ENCODE measurements around the gene ZSWIM6. TPM values are rescaled to one million over a fixed set of nuclear protein-coding genes. Genes with fewer than 3 reads are reported as not detected.

ZSWIM6 gene
- polyA plus RNA-seq, 2 of the 4 experiments (the other 2 are of a cell fraction): 8.9 to 18.0 TPM

DNA sequence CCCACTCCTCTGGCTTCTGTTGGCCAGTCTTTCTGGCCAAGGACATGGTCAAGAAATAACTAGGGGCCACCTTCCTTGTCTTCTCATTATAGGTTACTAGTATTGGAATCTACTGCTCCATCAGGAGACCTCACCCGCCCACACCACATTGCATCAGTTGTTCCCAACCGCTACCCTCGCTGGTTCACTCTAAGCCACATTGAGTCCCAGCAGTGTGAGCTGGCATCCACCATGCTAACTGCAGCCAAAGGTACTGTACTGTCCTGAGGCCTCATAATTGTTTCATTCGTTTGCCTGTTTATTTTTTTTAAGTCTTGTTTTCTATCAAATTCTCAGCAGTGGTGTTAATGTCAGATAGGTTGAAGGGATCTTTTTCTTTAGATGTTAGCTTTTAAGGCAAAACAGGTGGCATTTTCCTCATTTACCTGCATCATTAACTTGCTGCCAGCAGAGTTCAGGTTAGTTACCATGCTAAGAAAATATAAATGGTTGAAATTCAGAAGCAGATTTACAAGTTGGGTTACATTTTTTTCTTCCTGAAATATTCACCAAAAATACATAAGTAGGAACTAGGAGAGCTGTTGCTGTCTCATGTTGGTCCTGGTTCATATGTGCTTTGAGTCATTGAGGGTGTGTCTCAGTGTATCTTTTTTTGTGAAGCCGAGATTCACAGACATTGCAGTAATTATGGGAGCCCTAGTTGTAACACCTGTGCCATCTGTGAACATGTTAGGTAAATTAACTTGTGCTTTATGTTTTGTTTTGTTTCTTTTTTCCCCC, 206.9 kb downstream of the ZSWIM6 start:
- ChIA-PET POLR2A (interaction anchor here (1.0 kb wide), 1 partner anchor 82 kb away, joined by 3 read pairs; no protein-coding TSS in a partner anchor), CTCF (interaction anchor here (1.0 to 1.2 kb wide), 3 partner anchors 10 to 122 kb away, joined by 3 read pairs; no protein-coding TSS in a partner anchor)
- ATAC-seq (peak; percentile 48 to 50; a peak in 3 of 6 replicates), FAIRE-seq (peak; percentile 68), DNase-seq (ENCODE audit: low read depth in 1 of 2, low spot score in 1 of 2) (peak in 1 of 2 experiments; percentile 26)
- no peak overlapping the region for H3K4me3 ChIP-seq
- peak overlapping the region; percentile 7; the same call in 1 of the 3 replicates for H3K4me2 ChIP-seq
- peaks cover 24% of the 10 kb centered on the region for H3K9me3 ChIP-seq
- H3K4me1 ChIP-seq: peaks cover 22% of the 10 kb centered on the region; the same call in 2 of the 3 replicates
- 82% methylated on average over 5 of the region's 5 CpGs for WGBS (ENCODE audit: missing lambda C conversion rate)
- 0 out of 6 replicates have a peak overlapping the region, but pooled peaks of 1 of the 2 experiments have one; percentile 7 for H3K27ac ChIP-seq
- TF ChIP-seq SREBF2 (IDR thresholded peaks at IDR 0.05): no peak
- TF ChIP-seq, protein P1, sequence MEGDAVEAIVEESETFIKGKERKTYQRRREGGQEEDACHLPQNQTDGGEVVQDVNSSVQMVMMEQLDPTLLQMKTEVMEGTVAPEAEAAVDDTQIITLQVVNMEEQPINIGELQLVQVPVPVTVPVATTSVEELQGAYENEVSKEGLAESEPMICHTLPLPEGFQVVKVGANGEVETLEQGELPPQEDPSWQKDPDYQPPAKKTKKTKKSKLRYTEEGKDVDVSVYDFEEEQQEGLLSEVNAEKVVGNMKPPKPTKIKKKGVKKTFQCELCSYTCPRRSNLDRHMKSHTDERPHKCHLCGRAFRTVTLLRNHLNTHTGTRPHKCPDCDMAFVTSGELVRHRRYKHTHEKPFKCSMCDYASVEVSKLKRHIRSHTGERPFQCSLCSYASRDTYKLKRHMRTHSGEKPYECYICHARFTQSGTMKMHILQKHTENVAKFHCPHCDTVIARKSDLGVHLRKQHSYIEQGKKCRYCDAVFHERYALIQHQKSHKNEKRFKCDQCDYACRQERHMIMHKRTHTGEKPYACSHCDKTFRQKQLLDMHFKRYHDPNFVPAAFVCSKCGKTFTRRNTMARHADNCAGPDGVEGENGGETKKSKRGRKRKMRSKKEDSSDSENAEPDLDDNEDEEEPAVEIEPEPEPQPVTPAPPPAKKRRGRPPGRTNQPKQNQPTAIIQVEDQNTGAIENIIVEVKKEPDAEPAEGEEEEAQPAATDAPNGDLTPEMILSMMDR (IDR thresholded peaks at IDR 0.05): no peak
- TF ChIP-seq PHF8 (IDR thresholded peaks at IDR 0.05; ENCODE audit: borderline replicate concordance, low read depth): no peak
- no peak for TF ChIP-seq TFCP2L1 (CRISPR knock-in tag; IDR thresholded peaks at IDR 0.05)

DNA sequence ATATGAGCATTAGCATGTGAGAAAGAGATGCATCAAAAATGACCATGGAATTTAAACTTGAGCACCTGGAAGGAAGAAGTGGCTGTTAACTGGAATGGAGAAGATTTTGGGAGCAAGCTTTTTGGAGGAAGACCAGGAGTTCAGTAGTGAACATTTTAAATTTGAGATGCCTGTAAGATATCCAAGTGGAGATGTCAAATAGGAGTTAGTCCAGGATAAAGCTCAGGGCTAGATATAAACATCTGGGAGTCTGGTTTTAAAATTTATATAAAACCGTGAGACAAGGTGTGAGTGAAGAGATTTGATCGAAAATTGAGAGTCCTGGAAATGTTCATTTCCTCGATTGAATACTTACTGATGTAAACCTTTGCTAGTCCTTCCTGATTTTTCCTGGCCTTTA, 217.5 kb downstream of the ZSWIM6 start:
- TF ChIP-seq ZSCAN20 (CRISPR knock-in tag; IDR thresholded peaks at IDR 0.05) (no peak), HEYL (CRISPR knock-in tag; IDR thresholded peaks at IDR 0.05) (no peak)
- H3K9me3 ChIP-seq: no peaks in the 10 kb centered on the region
- ChIA-PET CTCF (interaction anchor here (1.4 kb wide), 1 partner anchor 9 kb away, joined by 3 read pairs; no protein-coding TSS in a partner anchor), POLR2A (no interaction called here)
- H3K4me2 ChIP-seq: no peak overlapping the region
- no peak for FAIRE-seq
- no peak for DNase-seq (ENCODE audit: low read depth in 1 of 2, low spot score in 1 of 2)
- WGBS (ENCODE audit: missing lambda C conversion rate): 93% methylated on average over 3 of the region's 3 CpGs
- no peak overlapping the region for H3K4me3 ChIP-seq
- no peak overlapping the region for H3K27ac ChIP-seq
- H3K4me1 ChIP-seq: no peaks in the 10 kb centered on the region
- ATAC-seq: no peak

DNA sequence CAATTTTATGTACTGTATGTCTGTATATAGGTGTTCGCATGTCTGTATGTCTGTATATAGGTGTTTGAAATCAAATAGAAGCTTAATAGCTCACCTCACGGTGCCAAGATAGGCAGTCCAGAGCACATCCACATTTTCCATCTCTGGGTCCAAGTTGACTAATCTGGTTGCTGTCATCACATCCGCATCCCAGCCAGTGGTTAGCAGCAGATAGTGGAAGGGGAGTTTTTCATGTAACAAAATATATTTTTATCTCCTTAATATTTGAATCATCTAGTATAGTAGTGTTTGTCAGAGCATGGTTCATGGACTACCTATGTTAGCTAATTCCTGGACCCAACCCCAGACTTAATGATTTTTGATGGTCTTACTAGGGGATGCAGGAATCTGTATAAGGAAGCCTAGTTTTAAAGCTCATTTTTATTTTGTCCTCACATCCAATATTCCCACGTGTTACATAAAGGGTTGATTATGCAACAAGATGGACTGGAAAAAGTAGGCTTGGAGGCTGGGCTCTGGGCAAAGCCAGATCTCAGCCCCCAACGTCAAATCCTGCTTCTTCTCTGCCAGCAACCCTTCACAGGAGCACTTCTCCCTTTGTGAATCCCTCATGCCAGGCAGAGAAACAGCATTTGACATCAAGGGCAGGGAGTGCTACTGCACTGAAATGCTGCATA, 219.7 kb downstream of the ZSWIM6 start:
- Histone ChIP-seq H3K9me3 (no peaks in the 10 kb centered on the region), H3K27ac (no peak overlapping the region), H3K4me2 (no peak overlapping the region), H3K4me3 (no peak overlapping the region), H3K4me1 (no peaks in the 10 kb centered on the region)
- no peak for TF ChIP-seq HDAC2 (IDR thresholded peaks at IDR 0.05)
- TF ChIP-seq FOSB (CRISPR knock-in tag; IDR thresholded peaks at IDR 0.05): no peak
- TF ChIP-seq, protein P2, sequence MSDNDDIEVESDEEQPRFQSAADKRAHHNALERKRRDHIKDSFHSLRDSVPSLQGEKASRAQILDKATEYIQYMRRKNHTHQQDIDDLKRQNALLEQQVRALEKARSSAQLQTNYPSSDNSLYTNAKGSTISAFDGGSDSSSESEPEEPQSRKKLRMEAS (IDR thresholded peaks at IDR 0.05): no peak
- TF ChIP-seq CHD4 (IDR thresholded peaks at IDR 0.05; ENCODE audit: borderline replicate concordance): no peak
- TF ChIP-seq CHD2 (IDR thresholded peaks at IDR 0.05; ENCODE audit: low read length, partially characterized antibody): no peak
- TF ChIP-seq EP300 (IDR thresholded peaks at IDR 0.05): no peak
- no peak for TF ChIP-seq SMC3 (IDR thresholded peaks at IDR 0.05)
- TF ChIP-seq RAD21 (conservative IDR thresholded peaks at IDR 0.05 in 1 of 2, IDR thresholded peaks at IDR 0.05 in 1 of 2): no peak
- TF ChIP-seq ZSCAN20 (CRISPR knock-in tag; IDR thresholded peaks at IDR 0.05): no peak
- TF ChIP-seq ESRRA (IDR thresholded peaks at IDR 0.05; ENCODE audit: borderline replicate concordance, low read length): no peak
- FAIRE-seq (no peak), DNase-seq (ENCODE audit: low read depth in 1 of 2, low spot score in 1 of 2) (no peak), ATAC-seq (peak in 1 of 2 experiments; percentile 17; a peak in 2 of 6 replicates)
- ChIA-PET CTCF (interaction anchor here (1.2 kb wide), 1 partner anchor 9 kb away, joined by 3 read pairs; no protein-coding TSS in a partner anchor), POLR2A (no interaction called here)
- WGBS (ENCODE audit: missing lambda C conversion rate): 71% methylated on average over 5 of the region's 5 CpGs

DNA sequence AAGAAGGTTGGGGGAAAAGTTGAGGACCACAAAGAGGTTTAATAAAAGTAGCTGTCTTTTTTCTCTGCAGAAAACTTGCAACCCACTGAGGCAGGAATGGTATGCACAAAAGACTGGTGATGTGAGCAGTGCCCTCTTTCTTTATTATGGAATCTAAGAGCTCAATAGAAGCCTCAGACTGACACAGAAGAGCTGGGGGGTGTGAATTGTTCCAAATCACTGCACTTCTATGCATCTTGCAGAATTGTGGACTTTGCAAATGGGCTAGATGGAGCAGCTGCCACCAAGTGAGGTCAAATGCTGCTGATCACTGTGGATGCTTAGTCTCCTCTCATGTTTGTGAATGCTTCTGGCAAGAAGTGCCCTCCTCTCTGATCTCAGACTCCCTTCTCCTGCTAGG, 227.1 kb downstream of the ZSWIM6 start:
- ATAC-seq (no peak), FAIRE-seq (no peak), DNase-seq (ENCODE audit: low read depth in 1 of 2, low spot score in 1 of 2) (no peak)
- H3K27ac ChIP-seq: no peak overlapping the region
- ChIA-PET POLR2A (no interaction called here), CTCF (interaction anchor here (0.9 to 1.6 kb wide), 4 partner anchors 10 to 258 kb away, joined by 3 to 4 read pairs (median 3); no protein-coding TSS in a partner anchor)
- TF ChIP-seq ZFP36 (IDR thresholded peaks at IDR 0.05; ENCODE audit: borderline replicate concordance, partially characterized antibody) (no peak), NPAS2 (CRISPR knock-in tag; IDR thresholded peaks at IDR 0.05; ENCODE audit: borderline replicate concordance) (no peak), HDAC2 (IDR thresholded peaks at IDR 0.05) (no peak), POLR2AphosphoS2 (conservative IDR thresholded peaks at IDR 0.05; ENCODE audit: low read length) (no peak), ESRRA (IDR thresholded peaks at IDR 0.05; ENCODE audit: borderline replicate concordance, low read length) (no peak)
- TF ChIP-seq, protein P3, sequence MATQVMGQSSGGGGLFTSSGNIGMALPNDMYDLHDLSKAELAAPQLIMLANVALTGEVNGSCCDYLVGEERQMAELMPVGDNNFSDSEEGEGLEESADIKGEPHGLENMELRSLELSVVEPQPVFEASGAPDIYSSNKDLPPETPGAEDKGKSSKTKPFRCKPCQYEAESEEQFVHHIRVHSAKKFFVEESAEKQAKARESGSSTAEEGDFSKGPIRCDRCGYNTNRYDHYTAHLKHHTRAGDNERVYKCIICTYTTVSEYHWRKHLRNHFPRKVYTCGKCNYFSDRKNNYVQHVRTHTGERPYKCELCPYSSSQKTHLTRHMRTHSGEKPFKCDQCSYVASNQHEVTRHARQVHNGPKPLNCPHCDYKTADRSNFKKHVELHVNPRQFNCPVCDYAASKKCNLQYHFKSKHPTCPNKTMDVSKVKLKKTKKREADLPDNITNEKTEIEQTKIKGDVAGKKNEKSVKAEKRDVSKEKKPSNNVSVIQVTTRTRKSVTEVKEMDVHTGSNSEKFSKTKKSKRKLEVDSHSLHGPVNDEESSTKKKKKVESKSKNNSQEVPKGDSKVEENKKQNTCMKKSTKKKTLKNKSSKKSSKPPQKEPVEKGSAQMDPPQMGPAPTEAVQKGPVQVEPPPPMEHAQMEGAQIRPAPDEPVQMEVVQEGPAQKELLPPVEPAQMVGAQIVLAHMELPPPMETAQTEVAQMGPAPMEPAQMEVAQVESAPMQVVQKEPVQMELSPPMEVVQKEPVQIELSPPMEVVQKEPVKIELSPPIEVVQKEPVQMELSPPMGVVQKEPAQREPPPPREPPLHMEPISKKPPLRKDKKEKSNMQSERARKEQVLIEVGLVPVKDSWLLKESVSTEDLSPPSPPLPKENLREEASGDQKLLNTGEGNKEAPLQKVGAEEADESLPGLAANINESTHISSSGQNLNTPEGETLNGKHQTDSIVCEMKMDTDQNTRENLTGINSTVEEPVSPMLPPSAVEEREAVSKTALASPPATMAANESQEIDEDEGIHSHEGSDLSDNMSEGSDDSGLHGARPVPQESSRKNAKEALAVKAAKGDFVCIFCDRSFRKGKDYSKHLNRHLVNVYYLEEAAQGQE (IDR thresholded peaks at IDR 0.05): no peak
- H3K4me1 ChIP-seq: peaks cover 6% of the 10 kb centered on the region; the same call in 2 of the 3 replicates
- no peak overlapping the region for H3K4me3 ChIP-seq
- H3K4me2 ChIP-seq: no peak overlapping the region
- no peaks in the 10 kb centered on the region for H3K9me3 ChIP-seq
